ENCODE results near the gene TRIM56. TPM values are rescaled to one million over a fixed set of nuclear protein-coding genes. Genes with fewer than 3 reads are reported as not detected.
"Not testable (repeated sequence)": the region's sequence is repeated elsewhere in the genome, so short reads cannot be mapped to it uniquely, and the experiment has no call there.

The TRIM56 gene
- total RNA-seq, 1 donor from 2014 or later = 16.0 TPM

GRCh38 chr7:101127460-101128039, 42.3 kb downstream of the TRIM56 start:
- Mint-ChIP-seq H3K27ac (ENCODE audit: unreplicated experiment) (no peak overlapping the region), H3K9me3 (no peaks in the 10 kb centered on the region), H3K36me3 (ENCODE audit: low read depth) (no peaks in the 10 kb centered on the region), H3K4me3 (no peak overlapping the region), H3K4me1 (peaks cover 32% of the 10 kb centered on the region), H3K27me3 (ENCODE audit: low read depth) (peaks cover 4% of the 10 kb centered on the region)
- no peak for DNase-seq (ENCODE audit: low read depth, low spot score)
- no peak for TF ChIP-seq CTCF (conservative IDR thresholded peaks at IDR 0.05)

- H3K36me3 Mint-ChIP-seq (ENCODE audit: low read depth) = no peaks in the 10 kb centered on the region
- no peaks in the 10 kb centered on the region for H3K9me3 Mint-ChIP-seq
- H3K4me3 Mint-ChIP-seq = no peak overlapping the region
- no peak overlapping the region for H3K27ac Mint-ChIP-seq (ENCODE audit: unreplicated experiment)
- no peak for TF ChIP-seq CTCF (conservative IDR thresholded peaks at IDR 0.05)
- H3K4me1 Mint-ChIP-seq = peaks cover 29% of the 10 kb centered on the region
- H3K27me3 Mint-ChIP-seq (ENCODE audit: low read depth) = peaks cover 4% of the 10 kb centered on the region
- DNase-seq (ENCODE audit: low read depth, low spot score) = no peak
Observed at GRCh38 chr7:101128040-101128834, 43.0 kb downstream of the TRIM56 start.

- no peak overlapping the region for H3K4me3 Mint-ChIP-seq
- no peaks in the 10 kb centered on the region for H3K9me3 Mint-ChIP-seq
- H3K27ac Mint-ChIP-seq (ENCODE audit: unreplicated experiment) = no peak overlapping the region
- no peak for TF ChIP-seq CTCF (conservative IDR thresholded peaks at IDR 0.05)
- peaks cover 36% of the 10 kb centered on the region for H3K4me1 Mint-ChIP-seq
- H3K36me3 Mint-ChIP-seq (ENCODE audit: low read depth) = no peaks in the 10 kb centered on the region
- peaks cover 8% of the 10 kb centered on the region for H3K27me3 Mint-ChIP-seq (ENCODE audit: low read depth)
- no peak for DNase-seq (ENCODE audit: low read depth, low spot score)
Observed at GRCh38 chr7:101129603-101130117, 44.4 kb downstream of the TRIM56 start.

- not testable (repeated sequence) for DNase-seq (ENCODE audit: low read depth, low spot score); H3K9me3 Mint-ChIP-seq; H3K4me3 Mint-ChIP-seq; H3K27ac Mint-ChIP-seq (ENCODE audit: unreplicated experiment); H3K36me3 Mint-ChIP-seq (ENCODE audit: low read depth); H3K27me3 Mint-ChIP-seq (ENCODE audit: low read depth)
- peaks cover 17% of the 10 kb centered on the region for H3K4me1 Mint-ChIP-seq
Observed at GRCh38 chr7:101132626-101133600, 47.6 kb downstream of the TRIM56 start.

GRCh38 chr7:101133621-101134398, 48.5 kb downstream of the TRIM56 start:
- peaks cover 26% of the 10 kb centered on the region for H3K4me1 Mint-ChIP-seq

More at GRCh38 chr7:101133621-101134398, 48.5 kb downstream of the TRIM56 start:
- H3K4me3 Mint-ChIP-seq = no peak overlapping the region
- no peaks in the 10 kb centered on the region for H3K36me3 Mint-ChIP-seq (ENCODE audit: low read depth)
- no peak for TF ChIP-seq CTCF (conservative IDR thresholded peaks at IDR 0.05)
- H3K27me3 Mint-ChIP-seq (ENCODE audit: low read depth) = peaks cover 4% of the 10 kb centered on the region
- no peak for DNase-seq (ENCODE audit: low read depth, low spot score)
- no peaks in the 10 kb centered on the region for H3K9me3 Mint-ChIP-seq
- H3K27ac Mint-ChIP-seq (ENCODE audit: unreplicated experiment) = no peak overlapping the region
